BJ (cell line): ENCODE results near the gene RNU2-63P. TPM values are rescaled to one million over a fixed set of nuclear protein-coding genes. Genes with fewer than 3 reads are reported as not detected.

Source experiments
- CTCF ChIA-PET: fragments of 350-600 bp; formaldehyde crosslinking; extraction: SDS; loops from one replicate; lab custom pipeline; 2021; ENCODE audit warnings: antibody characterized with exemption, inconsistent platforms; lab: Yijun Ruan, JAX
- POLR2A ChIA-PET: fragments of 300-600 bp; sonication (Branson Sonifier 250); formaldehyde crosslinking; extraction: SDS; loops from one replicate; lab custom pipeline; 2021; ENCODE audit warnings: antibody characterized with exemption; lab: Charles Lee
- DNase-seq: peaks from one replicate; pipeline ENCODE4 v3.0.0-alpha.2; 2011; ENCODE audit warnings: low read depth
- H3K27me3 ChIP-seq: 2 replicates; pipeline ENCODE4 v1.6.0; 2011; ENCODE audit warnings: low read length; ENCODE audit not compliant: control insufficient read depth, insufficient read depth
- H3K36me3 ChIP-seq: 2 replicates; pipeline ENCODE4 v1.5.1; 2011; ENCODE audit warnings: low read length; ENCODE audit not compliant: control insufficient read depth, insufficient read depth
- H3K4me3 ChIP-seq: 2 replicates; pipeline ENCODE4 v1.5.1; 2011; ENCODE audit warnings: low read depth, mild to moderate bottlenecking, control low read depth, low read length
- CTCF ChIP-seq: IDR thresholded peaks from 2 replicates; pipeline ENCODE4 v1.5.1; 2011; ENCODE audit warnings: low read depth, mild to moderate bottlenecking, control low read depth, inconsistent platforms, low read length, moderate library complexity; ENCODE audit not compliant: insufficient read depth
- polyA plus RNA-seq: library from polyadenylated mRNA; depleted of rRNA; stranded (reverse); fragments of >200 nt; gene quantifications from 2 replicates; pipeline ENCODE4 v1.2.3, GENCODE V29; 2011

RNU2-63P gene
- polyA plus RNA-seq, 1 experiment = not detected

- CTCF ChIA-PET = no interaction called here
- POLR2A ChIA-PET = no interaction called here
- TF ChIP-seq CTCF = no peak
- DNase-seq = no peak
- Histone ChIP-seq H3K36me3 (peaks cover 8% of the 10 kb centered on the region), H3K4me3 (no peak overlapping the region), H3K27me3 (no peaks in the 10 kb centered on the region)
Observed at GRCh38 chr2:88028931-88029330, 12.6 kb upstream of the RNU2-63P start.

- DNase-seq = no peak
- TF ChIP-seq CTCF = no peak
- Histone ChIP-seq H3K27me3 (no peaks in the 10 kb centered on the region), H3K4me3 (no peak overlapping the region), H3K36me3 (peaks cover 8% of the 10 kb centered on the region)
- CTCF ChIA-PET = interaction anchor here (1.4 kb wide), 1 partner anchor 10 kb away, joined by 5 read pairs; no protein-coding TSS in a partner anchor
- POLR2A ChIA-PET = no interaction called here
Observed at GRCh38 chr2:88027697-88028389, 11.5 kb upstream of the RNU2-63P start.

- no peak for DNase-seq
- ChIA-PET CTCF (no interaction called here), POLR2A (no interaction called here)
Observed at GRCh38 chr2:88024509-88024908, 8.2 kb upstream of the RNU2-63P start.

GRCh38 chr2:88022669-88022921 lies 6.2 kb upstream of the RNU2-63P start:
- DNase-seq = no peak
- CTCF ChIA-PET = no interaction called here
- POLR2A ChIA-PET = no interaction called here
- Histone ChIP-seq H3K36me3 (0 out of 2 replicates have a peak, but pooled peaks cover 2% of the 10 kb centered on the region), H3K4me3 (no peak overlapping the region), H3K27me3 (no peaks in the 10 kb centered on the region)
- TF ChIP-seq CTCF = no peak

More at GRCh38 chr2:88024509-88024908, 8.2 kb upstream of the RNU2-63P start:
- Histone ChIP-seq H3K4me3 (no peak overlapping the region), H3K27me3 (no peaks in the 10 kb centered on the region), H3K36me3 (peaks cover 7% of the 10 kb centered on the region)
- TF ChIP-seq CTCF = no peak

GRCh38 chr2:88019985-88020384 lies 3.6 kb upstream of the RNU2-63P start:
- Histone ChIP-seq H3K36me3 (no peaks in the 10 kb centered on the region), H3K4me3 (no peak overlapping the region), H3K27me3 (no peaks in the 10 kb centered on the region)
- ChIA-PET POLR2A (interaction anchor here (0.6 kb wide), 1 partner anchor 34 kb away, joined by 3 read pairs; no protein-coding TSS in a partner anchor), CTCF (interaction anchor here (1.2 kb wide), 1 partner anchor 18 kb away, joined by 3 read pairs; no protein-coding TSS in a partner anchor)
- no peak for DNase-seq
- no peak for TF ChIP-seq CTCF
